Thyroid gland (tissue), 4 donors: ENCODE results near the gene GALNT14. TPM values are rescaled to one million over a fixed set of nuclear protein-coding genes. Genes with fewer than 3 reads are reported as not detected.

Source experiments
- total RNA-seq, 4 donors: library from RNA; depleted of rRNA; stranded (reverse); fragments of >200 nt; gene quantifications; one replicate each; pipeline ENCODE4 v1.2.3, GENCODE V29; 2016

GALNT14 gene
- total RNA-seq, 4 donors from 2014 or later, result 0.54 to 5.1 (median 1.1) TPM

Other genes starting within 250 kb of the GALNT14 start
- gene CAPN14, start 79.1 kb upstream of the GALNT14 start, total RNA-seq, result under 1 TPM in 2 of 4 donors, not detected in 2; 0.15 to 0.27 TPM
- gene EHD3, start 95.7 kb upstream of the GALNT14 start, total RNA-seq, result 1 to 10 TPM; 4.2 to 9.2 (median 5.5) TPM